GM21528 (cell line): Measurements from ENCODE around the gene SLC4A3.

Source experiments
- ATAC-seq: cut with Tn5 transposase; IDR thresholded peaks from one replicate; pipeline ENCODE4 v1.9.1; 2021; ENCODE audit warnings: mild to moderate bottlenecking, moderate library complexity; ENCODE audit not compliant: unreplicated experiment, low FRiP score

SLC4A3 gene, protein sequence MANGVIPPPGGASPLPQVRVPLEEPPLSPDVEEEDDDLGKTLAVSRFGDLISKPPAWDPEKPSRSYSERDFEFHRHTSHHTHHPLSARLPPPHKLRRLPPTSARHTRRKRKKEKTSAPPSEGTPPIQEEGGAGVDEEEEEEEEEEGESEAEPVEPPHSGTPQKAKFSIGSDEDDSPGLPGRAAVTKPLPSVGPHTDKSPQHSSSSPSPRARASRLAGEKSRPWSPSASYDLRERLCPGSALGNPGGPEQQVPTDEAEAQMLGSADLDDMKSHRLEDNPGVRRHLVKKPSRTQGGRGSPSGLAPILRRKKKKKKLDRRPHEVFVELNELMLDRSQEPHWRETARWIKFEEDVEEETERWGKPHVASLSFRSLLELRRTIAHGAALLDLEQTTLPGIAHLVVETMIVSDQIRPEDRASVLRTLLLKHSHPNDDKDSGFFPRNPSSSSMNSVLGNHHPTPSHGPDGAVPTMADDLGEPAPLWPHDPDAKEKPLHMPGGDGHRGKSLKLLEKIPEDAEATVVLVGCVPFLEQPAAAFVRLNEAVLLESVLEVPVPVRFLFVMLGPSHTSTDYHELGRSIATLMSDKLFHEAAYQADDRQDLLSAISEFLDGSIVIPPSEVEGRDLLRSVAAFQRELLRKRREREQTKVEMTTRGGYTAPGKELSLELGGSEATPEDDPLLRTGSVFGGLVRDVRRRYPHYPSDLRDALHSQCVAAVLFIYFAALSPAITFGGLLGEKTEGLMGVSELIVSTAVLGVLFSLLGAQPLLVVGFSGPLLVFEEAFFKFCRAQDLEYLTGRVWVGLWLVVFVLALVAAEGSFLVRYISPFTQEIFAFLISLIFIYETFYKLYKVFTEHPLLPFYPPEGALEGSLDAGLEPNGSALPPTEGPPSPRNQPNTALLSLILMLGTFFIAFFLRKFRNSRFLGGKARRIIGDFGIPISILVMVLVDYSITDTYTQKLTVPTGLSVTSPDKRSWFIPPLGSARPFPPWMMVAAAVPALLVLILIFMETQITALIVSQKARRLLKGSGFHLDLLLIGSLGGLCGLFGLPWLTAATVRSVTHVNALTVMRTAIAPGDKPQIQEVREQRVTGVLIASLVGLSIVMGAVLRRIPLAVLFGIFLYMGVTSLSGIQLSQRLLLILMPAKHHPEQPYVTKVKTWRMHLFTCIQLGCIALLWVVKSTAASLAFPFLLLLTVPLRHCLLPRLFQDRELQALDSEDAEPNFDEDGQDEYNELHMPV

DNA sequence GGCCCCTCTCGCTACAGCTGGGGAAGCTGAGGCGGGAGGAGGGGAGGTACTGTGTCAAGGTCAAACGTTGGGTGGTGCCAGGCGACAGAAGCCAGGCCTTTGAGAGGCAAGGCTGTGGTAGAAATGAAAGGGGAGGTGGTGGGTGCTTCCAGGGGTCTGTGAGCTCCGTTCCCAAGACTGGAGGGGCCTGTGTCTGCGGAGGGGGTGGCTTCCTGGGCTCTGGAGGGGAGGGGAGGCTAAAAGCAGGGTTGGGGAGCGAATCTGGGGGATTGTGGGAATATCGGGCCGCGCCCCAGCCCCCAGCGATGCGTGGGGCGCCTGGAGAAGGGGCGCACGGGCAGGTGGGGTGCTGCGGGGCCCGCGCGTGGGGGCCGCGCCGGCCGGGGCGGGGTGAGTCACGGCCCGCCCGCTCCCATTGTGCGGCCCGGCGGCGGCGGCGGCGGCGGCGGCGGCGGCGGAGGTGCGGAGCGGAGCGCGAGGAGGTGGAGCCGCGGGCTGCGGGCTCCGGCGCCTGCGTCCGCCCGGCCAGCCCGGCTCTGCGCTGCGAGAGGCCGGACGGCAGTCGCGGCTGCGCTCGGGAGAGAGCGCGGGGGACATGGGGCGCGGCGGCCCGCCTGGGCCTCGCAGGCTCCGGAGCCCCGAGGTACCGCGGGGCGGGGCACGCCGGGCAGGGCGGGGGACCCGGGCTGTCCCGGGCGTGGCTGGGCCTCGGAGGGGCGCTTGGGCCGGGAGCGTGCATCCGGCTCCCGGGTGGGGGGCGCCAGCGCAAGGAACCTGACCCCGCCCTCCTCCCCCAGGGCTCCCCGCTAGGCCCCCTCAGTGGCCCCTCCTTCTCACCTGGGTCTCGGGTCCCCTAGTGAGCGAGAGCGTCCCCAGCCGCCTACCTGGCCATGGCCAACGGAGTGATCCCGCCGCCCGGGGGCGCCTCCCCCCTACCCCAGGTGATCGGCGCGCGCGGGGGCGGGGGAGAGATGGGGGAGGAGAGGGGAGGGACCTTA is at the start of gene SLC4A3:
TSS of gene SLC4A3 (plus strand) at position 528 of the 998 bp plus-strand sequence. CDS start at position 891, 363 bp downstream.
- no peak for ATAC-seq

DNA sequence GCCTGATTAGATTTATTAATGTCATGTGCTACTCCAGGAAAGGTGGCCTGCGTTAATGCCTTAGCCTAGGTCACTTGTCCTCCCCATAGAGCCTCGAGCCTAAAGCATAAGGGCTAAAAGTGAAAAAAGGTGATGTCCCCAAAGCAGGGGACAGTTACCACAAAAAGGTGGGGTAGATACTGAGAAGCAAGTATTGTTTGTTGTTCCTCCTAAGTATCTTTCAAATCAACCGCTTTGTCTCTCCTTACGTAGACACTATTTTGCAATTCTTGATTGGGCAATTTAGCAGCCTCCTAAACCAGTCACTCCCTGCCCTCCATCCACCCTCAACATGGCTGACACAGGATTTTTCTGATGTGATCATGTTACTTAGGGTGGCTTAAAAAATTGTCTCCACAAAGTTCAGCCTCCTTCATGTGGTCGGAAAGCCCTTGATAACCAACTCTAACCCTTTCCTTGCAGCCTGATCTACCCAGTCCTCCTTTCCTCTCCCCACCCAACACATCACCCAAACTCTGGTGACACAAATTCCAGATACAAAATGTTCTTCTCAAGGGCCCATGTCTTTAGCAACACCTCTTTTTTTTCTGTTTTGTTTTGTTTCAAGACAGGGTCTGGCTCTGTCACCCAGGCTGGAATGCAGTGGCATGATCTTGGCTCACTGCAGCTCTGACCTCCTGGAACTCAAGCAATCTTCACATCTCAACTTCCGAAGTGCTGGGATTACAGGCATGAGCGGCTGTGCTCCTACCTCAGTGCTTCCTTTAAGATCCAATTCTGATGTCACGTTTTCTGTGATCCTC is 48.4 kb upstream of the SLC4A3 start:
- ATAC-seq = no peak

DNA sequence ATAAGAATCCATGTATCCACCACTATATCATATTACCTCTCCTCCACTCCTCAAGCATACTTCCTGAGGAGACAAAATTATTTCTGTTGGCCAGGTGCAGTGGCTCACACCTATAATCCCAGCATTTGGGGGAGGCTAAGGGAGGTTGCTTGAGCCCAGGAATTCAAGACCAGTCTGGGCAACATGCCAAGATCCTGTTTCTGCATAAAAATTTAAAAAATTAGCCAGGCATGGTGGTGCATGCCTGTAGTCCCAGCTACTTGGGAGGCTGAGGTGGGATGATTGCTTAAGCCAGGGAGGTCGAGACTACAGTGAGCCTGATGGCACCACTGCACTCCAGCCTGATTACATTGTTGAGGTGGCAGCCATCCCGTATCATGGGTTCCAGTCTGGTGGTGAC is 46.1 kb upstream of the SLC4A3 start:
- ATAC-seq = no peak

DNA sequence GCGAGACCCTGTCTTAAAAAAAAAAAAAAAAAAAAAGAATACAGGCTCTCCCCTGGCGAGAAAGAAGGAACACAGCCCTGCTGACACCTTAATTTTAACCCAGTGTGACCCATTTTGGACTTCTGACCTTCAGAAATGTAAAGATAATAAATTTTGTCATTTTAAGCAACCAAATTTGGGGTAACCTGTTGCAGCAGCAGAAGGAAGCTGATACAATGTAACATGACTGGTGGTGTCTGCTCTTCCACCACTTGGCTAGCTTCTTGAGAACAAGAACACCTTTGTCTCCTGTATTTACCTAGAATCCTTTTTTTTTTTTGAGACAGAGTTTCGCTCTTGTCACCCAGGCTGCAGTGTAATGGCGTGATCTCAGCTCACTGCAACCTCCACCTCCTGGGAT is 36.3 kb upstream of the SLC4A3 start:
- ATAC-seq = no peak

DNA sequence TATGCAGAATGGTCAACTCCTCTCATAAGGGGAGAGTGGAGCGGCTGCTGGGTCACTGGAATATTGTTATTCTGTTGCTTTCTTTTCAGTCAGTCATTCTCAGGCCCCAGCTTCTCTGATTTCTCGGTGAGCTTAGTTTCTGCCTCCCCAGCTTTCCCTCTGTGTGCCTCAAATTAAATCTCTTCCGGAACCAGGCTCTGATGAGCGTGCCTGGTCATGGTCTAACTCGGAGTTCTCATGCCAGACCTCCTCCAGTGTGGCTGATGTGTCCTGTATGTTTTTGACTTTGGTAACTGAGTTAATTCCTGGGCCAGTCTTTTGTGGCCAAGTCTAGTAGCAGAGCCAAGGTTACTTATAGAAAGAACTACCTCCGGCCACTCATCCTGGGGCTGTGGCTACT is 34.7 kb upstream of the SLC4A3 start:
- no peak for ATAC-seq

DNA sequence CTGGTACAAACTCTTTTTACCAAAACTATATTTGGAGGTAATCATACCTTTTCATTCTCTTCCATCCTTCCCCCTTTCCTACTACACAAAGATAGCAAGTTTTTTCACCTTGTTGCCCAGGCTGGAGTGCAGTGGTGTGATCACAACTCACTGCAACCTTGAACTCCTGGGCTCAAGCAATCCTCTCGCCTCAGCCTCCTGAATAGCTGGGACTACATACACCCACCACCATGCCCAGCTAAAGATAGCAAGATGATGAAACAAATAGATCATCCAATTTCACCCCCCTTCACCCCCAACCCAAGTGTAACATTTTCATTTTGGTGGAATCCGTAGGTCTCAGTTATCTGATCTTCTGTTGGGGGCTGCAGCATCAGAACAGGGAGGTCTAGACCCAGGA is 34.3 kb upstream of the SLC4A3 start:
- ATAC-seq = no peak

DNA sequence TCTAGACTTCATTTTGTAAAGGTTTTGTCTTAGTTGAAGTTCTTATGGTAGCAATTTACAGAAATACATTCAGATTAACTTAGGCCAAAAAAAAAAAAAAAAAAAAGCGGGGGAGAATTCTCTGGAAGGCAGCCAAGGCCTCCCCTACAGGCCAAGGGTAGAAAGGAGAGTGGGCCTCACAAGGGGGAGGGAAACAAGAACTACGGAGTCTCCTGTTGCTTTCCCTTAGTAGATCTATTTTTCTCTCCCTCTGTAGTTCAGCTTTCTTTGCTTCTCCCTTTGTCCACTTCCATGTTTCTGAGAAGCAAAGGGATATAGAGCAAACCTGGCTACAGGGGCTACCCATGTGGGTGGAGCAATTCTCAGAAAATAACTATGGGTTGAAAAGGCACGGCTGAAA is 32.2 kb upstream of the SLC4A3 start:
- ATAC-seq = no peak

DNA sequence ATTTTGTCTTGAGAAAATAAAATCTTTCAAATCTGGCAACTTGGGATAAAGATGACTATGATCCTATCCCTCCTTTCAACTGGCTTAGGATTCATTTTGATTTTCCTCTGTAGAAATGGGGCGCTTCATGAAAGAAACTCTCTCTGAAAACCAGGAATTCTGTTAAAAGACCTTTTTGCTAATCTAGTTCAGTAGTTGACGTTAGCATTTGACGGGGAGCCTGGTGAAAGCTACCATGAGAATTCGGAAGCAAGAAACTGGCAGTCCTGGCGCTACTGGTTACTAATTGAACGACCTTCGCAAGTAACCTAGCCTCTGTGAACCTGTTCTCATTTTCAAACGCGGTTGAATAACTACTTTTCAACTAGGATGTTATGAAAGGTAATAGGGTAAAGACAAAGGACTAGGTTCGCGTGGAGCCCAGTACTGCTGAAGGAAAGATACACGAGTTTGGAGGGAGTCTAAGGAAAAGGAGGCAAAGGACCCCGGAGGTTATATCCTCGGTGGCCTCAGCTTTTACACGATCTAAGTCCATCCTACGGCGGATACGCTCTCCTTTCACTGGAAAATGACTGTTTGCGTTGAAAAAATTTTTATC is 30.4 kb upstream of the SLC4A3 start:
- peak; percentile 23 for ATAC-seq

DNA sequence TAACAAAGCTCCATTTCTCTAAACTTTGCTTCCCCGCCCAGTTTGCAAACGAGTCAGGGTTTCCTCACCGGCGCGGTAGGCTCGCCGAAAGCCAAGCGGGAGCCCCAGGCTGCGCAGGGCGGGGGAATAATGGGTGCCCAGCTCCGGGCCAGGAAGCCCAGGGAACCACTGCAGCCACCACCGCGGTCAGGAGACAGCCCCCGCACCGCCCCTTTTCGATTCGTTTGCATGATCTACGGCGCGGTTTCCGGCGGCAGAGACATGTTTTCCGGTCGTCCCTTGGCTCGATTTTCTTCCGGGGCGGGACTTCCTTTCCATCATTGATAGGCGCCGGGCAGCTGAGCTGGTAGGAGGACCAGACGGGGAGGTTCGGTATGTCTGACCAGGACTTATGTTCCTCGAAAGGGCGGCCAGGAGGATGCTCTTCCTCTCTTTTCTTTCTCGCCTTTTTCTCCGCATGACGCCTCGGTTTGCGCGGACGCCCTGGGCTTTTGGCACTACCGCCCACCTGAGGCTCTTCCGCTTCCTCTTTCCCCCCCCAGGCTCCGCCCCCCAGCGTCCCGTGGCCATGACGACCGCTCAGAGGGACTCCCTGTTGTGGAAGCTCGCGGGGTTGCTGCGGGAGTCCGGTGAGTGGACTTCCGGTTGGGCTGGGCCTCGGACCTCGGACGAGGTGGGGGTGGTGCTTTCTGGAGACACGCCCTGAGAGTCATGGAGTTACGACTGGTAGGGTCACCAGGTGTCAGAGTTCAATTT is 29.7 kb upstream of the SLC4A3 start, which contains the start of gene STK11IP:
TSS of gene STK11IP (plus strand) at position 306 of the 756 bp plus-strand sequence. CDS start at position 569, 263 bp downstream.
- peak; percentile 96 for ATAC-seq

DNA sequence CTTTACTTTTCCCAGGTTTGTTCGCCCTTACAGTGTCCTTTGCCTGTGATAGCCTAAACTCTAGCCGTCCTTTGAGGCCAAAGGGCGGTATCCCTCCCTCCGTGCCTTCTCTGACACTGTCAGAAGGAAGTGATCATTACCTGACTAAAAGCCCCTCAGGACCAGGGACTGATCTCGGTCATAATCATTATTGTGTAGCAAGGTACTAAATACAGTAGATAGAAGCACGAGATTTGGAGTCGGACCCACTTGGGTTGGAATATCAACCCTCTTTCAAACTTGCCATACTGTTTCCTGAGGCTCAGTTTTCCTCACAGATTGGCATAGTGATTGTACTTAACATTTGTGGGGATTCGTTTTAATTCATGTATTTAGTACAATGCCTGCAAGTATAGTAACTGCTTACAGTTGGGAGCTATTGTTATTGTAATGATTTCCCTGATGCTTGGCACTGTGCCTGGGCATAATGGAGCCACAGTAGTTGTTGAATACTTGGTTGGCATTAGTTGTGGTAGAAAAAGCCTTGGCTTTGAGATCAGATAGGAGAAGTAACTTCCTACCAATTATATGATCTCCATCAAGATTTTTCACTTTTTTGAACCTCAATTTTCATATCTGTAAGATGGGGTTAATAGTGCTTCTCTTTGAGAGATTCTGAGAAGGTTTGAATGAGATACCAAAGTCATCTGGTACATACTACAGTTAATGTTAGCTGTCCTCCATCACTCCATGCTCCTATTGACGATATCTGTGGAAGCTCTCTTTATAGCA is 28.9 kb upstream of the SLC4A3 start:
- ATAC-seq = no peak

DNA sequence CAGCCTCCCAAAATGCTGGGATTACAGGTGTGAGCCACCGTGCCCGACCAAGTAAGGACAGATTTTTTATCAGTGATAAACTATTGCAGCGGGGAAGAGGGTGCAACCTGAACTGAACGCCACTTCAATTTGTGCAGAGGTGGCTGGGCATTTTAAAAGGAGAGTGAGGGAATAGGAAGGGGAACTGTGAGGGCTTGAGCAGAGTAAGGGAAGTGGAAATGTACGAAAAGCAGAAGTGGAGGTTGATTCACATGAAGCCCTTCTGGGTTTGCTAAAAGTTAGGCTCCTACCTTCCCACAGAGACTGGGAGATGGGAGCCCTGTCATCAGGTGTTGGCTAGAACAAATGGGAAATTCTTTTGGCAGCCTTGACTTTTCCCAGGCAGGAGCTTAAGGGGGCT is 23.7 kb upstream of the SLC4A3 start:
- no peak for ATAC-seq

DNA sequence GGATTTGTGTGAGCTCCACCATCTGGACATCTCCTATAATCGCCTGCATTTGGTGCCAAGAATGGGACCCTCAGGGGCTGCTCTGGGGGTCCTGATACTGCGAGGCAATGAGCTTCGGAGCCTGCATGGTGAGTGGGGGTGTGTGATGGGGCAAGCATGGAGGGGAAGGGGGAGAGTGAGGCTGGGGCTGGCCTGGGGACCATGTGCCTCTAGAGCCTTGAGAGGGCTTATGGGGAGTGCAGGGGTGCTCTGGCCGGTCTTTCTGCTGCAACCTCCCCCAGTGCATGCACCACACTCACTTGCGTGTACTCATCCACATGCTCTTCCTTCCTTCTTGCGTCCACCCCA is 21.8 kb upstream of the SLC4A3 start:
- ATAC-seq = no peak

DNA sequence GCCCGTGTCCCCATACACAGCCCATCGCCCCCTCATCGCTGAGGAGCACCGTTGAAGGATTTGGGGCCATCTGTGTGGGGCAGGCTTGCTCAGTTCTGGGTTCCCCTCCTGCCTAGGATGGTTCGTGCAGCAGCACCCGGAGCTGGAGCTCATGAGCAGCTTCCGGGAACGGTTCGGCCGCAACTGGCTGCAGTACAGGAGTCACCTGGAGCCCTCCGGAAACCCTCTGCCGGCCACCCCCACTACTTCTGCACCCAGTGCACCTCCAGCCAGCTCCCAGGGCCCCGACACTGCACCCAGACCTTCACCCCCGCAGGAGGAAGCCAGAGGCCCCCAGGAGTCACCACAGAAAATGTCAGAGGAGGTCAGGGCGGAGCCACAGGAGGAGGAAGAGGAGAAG is 19.5 kb upstream of the SLC4A3 start:
- ATAC-seq = no peak

DNA sequence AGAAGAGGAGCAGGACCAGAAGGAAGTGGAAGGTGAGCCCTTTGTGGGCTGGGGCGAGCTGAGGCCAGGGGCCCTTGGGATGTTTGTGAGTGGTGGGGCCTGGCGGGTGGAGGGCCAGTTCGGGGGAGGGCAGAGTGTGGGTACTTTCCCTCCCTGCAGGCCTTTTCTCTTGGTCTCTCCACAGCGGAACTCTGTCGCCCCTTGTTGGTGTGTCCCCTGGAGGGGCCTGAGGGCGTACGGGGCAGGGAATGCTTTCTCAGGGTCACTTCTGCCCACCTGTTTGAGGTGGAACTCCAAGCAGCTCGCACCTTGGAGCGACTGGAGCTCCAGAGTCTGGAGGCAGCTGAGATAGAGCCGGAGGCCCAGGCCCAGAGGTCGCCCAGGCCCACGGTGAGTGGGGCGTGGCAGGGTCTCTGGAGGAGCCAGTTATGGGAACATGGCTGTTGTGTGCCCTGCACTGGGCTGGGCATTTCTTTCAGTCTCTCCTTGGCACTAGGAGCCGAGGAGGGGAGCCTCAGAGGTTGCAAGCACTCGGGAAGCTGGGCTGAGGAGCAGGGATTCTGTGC is 18.9 kb upstream of the SLC4A3 start:
- ATAC-seq = no peak

DNA sequence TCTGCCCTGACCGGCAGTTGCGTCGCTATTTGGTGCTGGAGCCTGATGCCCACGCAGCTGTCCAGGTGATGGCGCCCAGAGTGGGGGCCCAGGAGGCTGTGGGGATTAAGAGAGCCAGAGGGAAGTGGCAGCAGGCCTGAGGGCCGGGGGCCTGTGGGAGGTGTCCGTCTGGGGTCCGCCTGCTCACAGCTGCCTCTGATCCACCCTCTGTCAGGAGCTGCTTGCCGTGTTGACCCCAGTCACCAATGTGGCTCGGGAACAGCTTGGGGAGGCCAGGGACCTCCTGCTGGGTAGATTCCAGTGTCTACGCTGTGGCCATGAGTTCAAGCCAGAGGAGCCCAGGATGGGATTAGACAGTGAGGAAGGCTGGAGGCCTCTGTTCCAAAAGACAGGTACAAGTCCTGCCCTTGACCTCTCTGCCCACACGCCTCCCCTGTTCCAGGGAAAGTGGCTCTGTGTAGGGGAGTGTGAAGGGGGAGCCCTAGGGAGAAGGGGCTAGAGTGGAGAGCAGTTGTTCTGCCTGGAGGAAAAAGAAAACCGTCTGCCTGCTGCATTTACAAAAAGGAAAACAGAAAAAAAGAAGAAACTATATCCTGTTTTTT is 18.2 kb upstream of the SLC4A3 start:
- no peak for ATAC-seq

DNA sequence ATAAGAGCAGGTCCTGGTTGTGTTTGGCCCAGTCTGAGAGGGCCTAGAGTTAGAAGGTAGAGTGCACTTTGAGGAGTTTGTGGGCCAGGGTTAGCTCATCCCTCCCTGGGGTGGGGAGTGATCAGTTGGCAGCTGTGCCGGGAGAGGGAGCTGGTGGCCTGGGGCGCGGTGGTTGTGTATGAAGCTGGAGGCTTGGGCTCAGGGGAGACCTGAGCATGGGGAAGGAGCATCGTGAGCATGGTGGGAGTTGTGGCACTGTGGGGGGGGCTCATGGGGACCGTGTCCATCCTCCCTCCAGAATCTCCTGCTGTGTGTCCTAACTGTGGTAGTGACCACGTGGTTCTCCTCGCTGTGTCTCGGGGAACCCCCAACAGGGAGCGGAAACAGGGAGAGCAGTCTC is 16.1 kb upstream of the SLC4A3 start:
- ATAC-seq = no peak
